Keratinocyte (primary cell): ENCODE results near the gene RPUSD3. TPM values are rescaled to one million over a fixed set of nuclear protein-coding genes. Genes with fewer than 3 reads are reported as not detected.

Experiments
- DNase-seq: peaks from one replicate; pipeline ENCODE4 v3.0.0-alpha.2; 2011; ENCODE audit warnings: low read depth, missing footprints, low spot score
- FAIRE-seq: peaks from 2 replicates; lab custom pipeline; 2011; peaks lifted over from hg19 to GRCh38; lab: Jason Lieb, UNC
- H2AFZ ChIP-seq: 2 replicates; pipeline ENCODE4 v1.6.0; 2012; ENCODE audit warnings: low read length, control low read depth, inconsistent platforms; ENCODE audit not compliant: control insufficient read depth
- H3K27ac ChIP-seq: 2 replicates; pipeline ENCODE4 v1.5.1; 2011; ENCODE audit warnings: low read length; ENCODE audit not compliant: control insufficient read depth, insufficient read depth
- H3K27me3 ChIP-seq: 3 replicates; pipeline ENCODE4 v1.6.0; 2011; ENCODE audit warnings: low read length; ENCODE audit not compliant: control insufficient read depth, insufficient read depth; ENCODE audit errors: extremely low read depth
- H3K36me3 ChIP-seq, 2 experiments: 2 replicates in 1 of 2; 3 replicates in 1 of 2; pipeline ENCODE4 v1.5.1; 2011; ENCODE audit warnings: low read length in 2 of 2, mild to moderate bottlenecking in 1 of 2; ENCODE audit not compliant: control insufficient read depth in 2 of 2, insufficient read depth in 2 of 2; ENCODE audit errors: extremely low read depth in 1 of 2
- H3K4me1 ChIP-seq: 3 replicates; pipeline ENCODE4 v1.5.1; 2011; ENCODE audit warnings: low read length; ENCODE audit not compliant: control insufficient read depth, insufficient read depth; ENCODE audit errors: extremely low read depth
- H3K4me2 ChIP-seq: 3 replicates; pipeline ENCODE4 v1.6.0; 2011; ENCODE audit warnings: low read depth, low read length; ENCODE audit not compliant: control insufficient read depth, insufficient read depth; ENCODE audit errors: extremely low read depth
- H3K4me3 ChIP-seq, 3 experiments: fragments of 200-600 bp in 1 of 3; sonication (generic) in 1 of 3; 2 replicates in 2 of 3; 3 replicates in 1 of 3; pipeline ENCODE4 v1.5.1; 2011 to 2016; ENCODE audit warnings: low read length in 3 of 3, mild to moderate bottlenecking in 3 of 3, control low read depth in 2 of 3, inconsistent platforms in 1 of 3, low read depth in 1 of 3, mixed read lengths in 1 of 3, mixed run types in 1 of 3, moderate library complexity in 1 of 3; ENCODE audit not compliant: control insufficient read depth in 2 of 3, insufficient read depth in 2 of 3; ENCODE audit errors: extremely low read depth in 1 of 3
- H3K79me2 ChIP-seq: 2 replicates; pipeline ENCODE4 v1.6.0; 2012; ENCODE audit warnings: low read length; ENCODE audit not compliant: control insufficient read depth, insufficient read depth
- H3K9ac ChIP-seq: 3 replicates; pipeline ENCODE4 v1.6.0; 2011; ENCODE audit warnings: low read length; ENCODE audit not compliant: control insufficient read depth, insufficient read depth; ENCODE audit errors: extremely low read depth
- H3K9me1 ChIP-seq: 3 replicates; pipeline ENCODE4 v1.6.0; 2011; ENCODE audit warnings: low read length; ENCODE audit not compliant: control insufficient read depth, insufficient read depth; ENCODE audit errors: extremely low read depth
- H3K9me3 ChIP-seq: 2 replicates; pipeline ENCODE4 v1.5.1; 2012; ENCODE audit warnings: low read depth, low read length; ENCODE audit not compliant: control insufficient read depth
- H4K20me1 ChIP-seq: 3 replicates; pipeline ENCODE4 v1.6.0; 2011; ENCODE audit warnings: low read length; ENCODE audit not compliant: control insufficient read depth, insufficient read depth; ENCODE audit errors: extremely low read depth
- EZH2 ChIP-seq: IDR thresholded peaks from one replicate; pipeline ENCODE4 v1.6.1; 2012; ENCODE audit warnings: inconsistent platforms, mild to moderate bottlenecking, low read length, moderate library complexity
- dilution Hi-C: fragments of 300-500 bp; cut with MboI; formaldehyde crosslinking; loops from one replicate; pipeline ENCODE4 v1.7.0; 2020; ENCODE audit warnings: low sequenced_read_pairs; ENCODE audit not compliant: extremely low pct_ligation_motif_present
- polyA plus RNA-seq, 5 experiments: library from polyadenylated mRNA; depleted of rRNA in 3 of 5; stranded (reverse) in 3 of 5; stranded (forward) in 1 of 5; unstranded in 1 of 5; fragments of >200 nt; gene quantifications; 1 replicate in 1 of 5; 2 replicates in 3 of 5; 3 replicates in 1 of 5; pipeline versions ENCODE4 v1.2.1 to v1.2.3, GENCODE V29; 2011 to 2012; ENCODE audit warnings: missing spikeins in 2 of 5, low read depth in 1 of 5, low replicate concordance in 1 of 5
- TF ChIP-seq, protein P1 (sequence below), 3 experiments: IDR thresholded peaks in 1 of 3; conservative IDR thresholded peaks in 1 of 3; optimal IDR thresholded peaks in 1 of 3; 2 replicates in 2 of 3; 3 replicates in 1 of 3; pipeline versions ENCODE3 to v1.5.1; 2011; ENCODE audit warnings: low read length in 3 of 3, mild to moderate bottlenecking in 3 of 3, moderate library complexity in 2 of 3, control low read depth in 1 of 3, inconsistent platforms in 1 of 3; ENCODE audit not compliant: insufficient read depth in 2 of 3; ENCODE audit errors: extremely low read depth in 1 of 3

RPUSD3 gene
- polyA plus RNA-seq, 1 donor (not counting 4 experiments of a cell fraction or from before 2014, with no cell fraction given): 31.5 TPM

- dilution Hi-C loops: no loop called here
- H2AFZ ChIP-seq: no peak overlapping the region
- H3K27me3 ChIP-seq: no peaks in the 10 kb centered on the region
- no peak overlapping the region for H3K4me2 ChIP-seq
- H3K27ac ChIP-seq: no peak overlapping the region
- H3K9me1 ChIP-seq: no peaks in the 10 kb centered on the region
- TF ChIP-seq EZH2: no peak
- TF ChIP-seq, protein P1, sequence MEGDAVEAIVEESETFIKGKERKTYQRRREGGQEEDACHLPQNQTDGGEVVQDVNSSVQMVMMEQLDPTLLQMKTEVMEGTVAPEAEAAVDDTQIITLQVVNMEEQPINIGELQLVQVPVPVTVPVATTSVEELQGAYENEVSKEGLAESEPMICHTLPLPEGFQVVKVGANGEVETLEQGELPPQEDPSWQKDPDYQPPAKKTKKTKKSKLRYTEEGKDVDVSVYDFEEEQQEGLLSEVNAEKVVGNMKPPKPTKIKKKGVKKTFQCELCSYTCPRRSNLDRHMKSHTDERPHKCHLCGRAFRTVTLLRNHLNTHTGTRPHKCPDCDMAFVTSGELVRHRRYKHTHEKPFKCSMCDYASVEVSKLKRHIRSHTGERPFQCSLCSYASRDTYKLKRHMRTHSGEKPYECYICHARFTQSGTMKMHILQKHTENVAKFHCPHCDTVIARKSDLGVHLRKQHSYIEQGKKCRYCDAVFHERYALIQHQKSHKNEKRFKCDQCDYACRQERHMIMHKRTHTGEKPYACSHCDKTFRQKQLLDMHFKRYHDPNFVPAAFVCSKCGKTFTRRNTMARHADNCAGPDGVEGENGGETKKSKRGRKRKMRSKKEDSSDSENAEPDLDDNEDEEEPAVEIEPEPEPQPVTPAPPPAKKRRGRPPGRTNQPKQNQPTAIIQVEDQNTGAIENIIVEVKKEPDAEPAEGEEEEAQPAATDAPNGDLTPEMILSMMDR (optimal IDR thresholded peaks at IDR 0.05 in 1 of 3, IDR thresholded peaks at IDR 0.05 in 1 of 3, conservative IDR thresholded peaks at IDR 0.05 in 1 of 3; ENCODE audit: extremely low read depth in 1 of 3, insufficient read depth in 2 of 3, low read length in 3 of 3): no peak
- DNase-seq (no peak), FAIRE-seq (no peak)
- H3K4me1 ChIP-seq: no peaks in the 10 kb centered on the region
- H3K36me3 ChIP-seq: peaks cover 3 to 8% of the 10 kb centered on the region in 2 experiments
- no peak overlapping the region for H3K9ac ChIP-seq
- no peaks in the 10 kb centered on the region for H3K9me3 ChIP-seq
- H3K4me3 ChIP-seq: no peak overlapping the region
- no peaks in the 10 kb centered on the region for H4K20me1 ChIP-seq
- H3K79me2 ChIP-seq: no peaks in the 10 kb centered on the region
Observed at GRCh38 chr3:9828801-9829755, 14.7 kb downstream of the RPUSD3 start.

DNA sequence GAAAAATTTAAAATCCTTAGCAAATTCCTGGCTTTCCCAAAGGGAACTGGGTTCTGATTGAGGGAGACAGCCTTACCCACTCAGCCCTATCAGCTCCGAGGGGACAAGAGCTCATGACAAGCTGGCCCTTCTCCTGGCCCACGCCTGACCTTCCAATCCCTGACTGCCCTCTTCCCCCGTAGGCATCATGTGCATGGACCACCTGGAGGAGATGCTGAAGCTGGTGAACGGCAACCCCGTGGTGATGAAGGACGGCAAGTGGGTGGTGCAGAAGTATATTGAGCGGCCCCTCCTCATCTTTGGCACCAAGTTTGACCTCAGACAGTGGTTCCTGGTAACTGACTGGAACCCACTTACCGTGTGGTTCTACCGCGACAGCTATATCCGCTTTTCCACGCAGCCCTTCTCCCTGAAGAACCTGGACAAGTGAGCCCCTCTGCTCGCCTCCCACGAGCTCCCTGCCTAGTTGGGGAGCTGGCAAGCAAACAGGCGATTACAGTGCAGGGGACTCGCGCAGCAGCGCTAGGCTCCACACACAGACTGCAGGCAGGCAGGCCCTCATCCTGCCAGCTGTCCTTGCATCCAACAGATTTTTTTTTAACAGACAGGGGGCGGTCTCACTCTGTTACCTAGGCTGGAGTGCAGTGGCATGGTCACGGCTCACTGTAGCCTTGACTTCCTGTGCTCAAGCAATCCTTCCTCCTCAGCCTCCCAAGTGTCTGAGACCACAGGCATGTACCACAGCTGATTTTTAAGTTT lies 16.8 kb downstream of the RPUSD3 start:
- no peak overlapping the region for H3K4me2 ChIP-seq
- no peak for FAIRE-seq
- dilution Hi-C loops: no loop called here
- no peaks in the 10 kb centered on the region for H3K79me2 ChIP-seq
- no peaks in the 10 kb centered on the region for H4K20me1 ChIP-seq
- no peaks in the 10 kb centered on the region for H3K9me1 ChIP-seq
- H3K27ac ChIP-seq: no peak overlapping the region
- H2AFZ ChIP-seq: no peak overlapping the region
- H3K9me3 ChIP-seq: no peaks in the 10 kb centered on the region
- no peak overlapping the region for H3K4me3 ChIP-seq
- H3K9ac ChIP-seq: no peak overlapping the region
- peaks cover 0 to 1% of the 10 kb centered on the region in 2 experiments for H3K36me3 ChIP-seq
- H3K27me3 ChIP-seq: no peaks in the 10 kb centered on the region
- H3K4me1 ChIP-seq: no peaks in the 10 kb centered on the region
- TF ChIP-seq, protein P1 (optimal IDR thresholded peaks at IDR 0.05 in 1 of 3, IDR thresholded peaks at IDR 0.05 in 1 of 3, conservative IDR thresholded peaks at IDR 0.05 in 1 of 3; ENCODE audit: extremely low read depth in 1 of 3, insufficient read depth in 2 of 3, low read length in 3 of 3): peak in 2 of 3 experiments; percentile 28 to 44
- no peak for TF ChIP-seq EZH2
- no peak for DNase-seq
